Hematopoietic multipotent progenitor cell treated with erythropoietin and hydrocortisone succinate and interleukin-3 and kit ligand, for 15 days (in vitro differentiated cells): Measurements from ENCODE around the gene SORCS1.

Experiments
- DNase-seq: peaks from one replicate; pipeline ENCODE4 v3.0.0-alpha.2; 2015; ENCODE audit warnings: low spot score

The SORCS1 gene

GRCh38 chr10:106816318-106817085 is 348.0 kb downstream of the SORCS1 start:
- no peak for DNase-seq

- no peak for DNase-seq
Measured at GRCh38 chr10:106815427-106816043, 349.0 kb downstream of the SORCS1 start.

GRCh38 chr10:106804992-106805582 is 359.4 kb downstream of the SORCS1 start:
- DNase-seq: no peak

GRCh38 chr10:106802949-106803348 is 361.6 kb downstream of the SORCS1 start:
- no peak for DNase-seq

GRCh38 chr10:106799776-106800175 is 364.7 kb downstream of the SORCS1 start:
- no peak for DNase-seq

GRCh38 chr10:106795619-106796018 is 368.9 kb downstream of the SORCS1 start:
- DNase-seq: no peak

- DNase-seq: no peak
Measured at GRCh38 chr10:106793617-106794016, 370.9 kb downstream of the SORCS1 start.

- no peak for DNase-seq
Measured at GRCh38 chr10:106789623-106790022, 374.9 kb downstream of the SORCS1 start.

- DNase-seq: no peak
Measured at GRCh38 chr10:106788982-106789381, 375.5 kb downstream of the SORCS1 start.

GRCh38 chr10:106785528-106785927 is 379.0 kb downstream of the SORCS1 start:
- no peak for DNase-seq

- DNase-seq: no peak
Measured at GRCh38 chr10:106780632-106781031, 383.9 kb downstream of the SORCS1 start.

- no peak for DNase-seq
Measured at GRCh38 chr10:106777841-106778240, 386.7 kb downstream of the SORCS1 start.

GRCh38 chr10:106775127-106775526 is 389.4 kb downstream of the SORCS1 start:
- DNase-seq: no peak

GRCh38 chr10:106772957-106773356 is 391.5 kb downstream of the SORCS1 start:
- DNase-seq: no peak

- no peak for DNase-seq
Measured at GRCh38 chr10:106771154-106771553, 393.4 kb downstream of the SORCS1 start.

- no peak for DNase-seq
Measured at GRCh38 chr10:106768204-106768603, 396.3 kb downstream of the SORCS1 start.

GRCh38 chr10:106765928-106766327 is 398.6 kb downstream of the SORCS1 start:
- no peak for DNase-seq

- no peak for DNase-seq
Measured at GRCh38 chr10:106765241-106765754, 399.2 kb downstream of the SORCS1 start.

GRCh38 chr10:106764360-106764759 is 400.1 kb downstream of the SORCS1 start:
- DNase-seq: no peak

- no peak for DNase-seq
Measured at GRCh38 chr10:106761906-106762305, 402.6 kb downstream of the SORCS1 start.

- no peak for DNase-seq
Measured at GRCh38 chr10:106757521-106757920, 407.0 kb downstream of the SORCS1 start.

- no peak for DNase-seq
Measured at GRCh38 chr10:106751091-106751490, 413.4 kb downstream of the SORCS1 start.

GRCh38 chr10:106746868-106747267 is 417.6 kb downstream of the SORCS1 start:
- DNase-seq: no peak
